Lower leg skin (tissue), 4 donors: ENCODE data around the gene MTERF2. TPM values are rescaled to one million over a fixed set of nuclear protein-coding genes. Genes with fewer than 3 reads are reported as not detected.
"Not testable (repeated sequence)": the region's sequence is repeated elsewhere in the genome, so short reads cannot be mapped to it uniquely, and the experiment has no call there.

Experiments
- DNase-seq, 2 donors: peaks; one replicate each; pipeline ENCODE4 v3.0.0-alpha.2; 2019; ENCODE audit warnings: low spot score in 2 of 2
- H3K4me3 ChIP-seq: fragments of 200-600 bp; sonication (generic); 2 replicates; pipeline ENCODE4 v1.5.1; 2017; ENCODE audit warnings: mild to moderate bottlenecking, low read depth; ENCODE audit not compliant: poor library complexity, severe bottlenecking
- CTCF ChIP-seq, 3 donors: fragments of 450-650 bp; IDR thresholded peaks; one replicate each; pipeline ENCODE4 v1.5.1; 2016; ENCODE audit warnings: antibody characterized with exemption in 3 of 3, mild to moderate bottlenecking in 3 of 3, moderate library complexity in 2 of 3
- POLR2A ChIP-seq, 2 donors: fragments of 450-650 bp; IDR thresholded peaks; one replicate each; pipeline ENCODE4 v1.6.1; 2016 to 2017; ENCODE audit warnings: antibody characterized with exemption in 2 of 2, mild to moderate bottlenecking in 1 of 2, moderate library complexity in 1 of 2
- WGBS, 2 donors: methylation state at CpG; one replicate each; pipeline ENCODE4 v1.1.5; 2018; 5-methylcytosine and 5-hydroxymethylcytosine counted together
- intact Hi-C: fragments of 100-400 bp; cut with DNase I; formaldehyde crosslinking; loops from one replicate; pipeline ENCODE4 v1.15.0; 2023; ENCODE audit warnings: low total_unique reads
- total RNA-seq, 4 donors: library from RNA; depleted of rRNA; stranded (reverse); fragments of >200 nt; gene quantifications; one replicate each; pipeline ENCODE4 v1.1.0, GENCODE V29; 2016

MTERF2 gene
- total RNA-seq, 4 donors from 2014 or later: 3.7 to 9.8 (median 8.4) TPM

GRCh38 chr12:107029081-107029480 is 42.1 kb upstream of the MTERF2 start:
- no peak for TF ChIP-seq POLR2A (IDR thresholded peaks at IDR 0.05)
- intact Hi-C loops: no loop called here
- WGBS, 2 donors: 78 to 80% methylated on average over 7 of the region's 7 CpGs
- H3K4me3 ChIP-seq: no peak overlapping the region
- DNase-seq: no peak

- no peak overlapping the region for H3K4me3 ChIP-seq
- DNase-seq: peak in 1 of 2 donors; percentile 35
- intact Hi-C loops: no loop called here
- WGBS, 2 donors: 0% methylated on average over 2 of the region's 2 CpGs
- TF ChIP-seq CTCF (IDR thresholded peaks at IDR 0.05): no peak
- TF ChIP-seq POLR2A (IDR thresholded peaks at IDR 0.05): no peak
Observed at GRCh38 chr12:107027636-107028053, 40.7 kb upstream of the MTERF2 start.

GRCh38 chr12:107026806-107027635 is 40.1 kb upstream of the MTERF2 start:
- TF ChIP-seq CTCF (IDR thresholded peaks at IDR 0.05) (no peak), POLR2A (IDR thresholded peaks at IDR 0.05) (no peak)
- intact Hi-C loops: no loop called here
- no peak overlapping the region for H3K4me3 ChIP-seq
- DNase-seq: no peak
- 38 to 41% methylated on average over 4 of the region's 4 CpGs for WGBS, 2 donors

GRCh38 chr12:107026356-107026755 is 39.4 kb upstream of the MTERF2 start:
- intact Hi-C loops, H3K4me3 ChIP-seq, DNase-seq: not testable (repeated sequence)

GRCh38 chr12:107025671-107026070 is 38.7 kb upstream of the MTERF2 start:
- intact Hi-C loops: no loop called here
- no peak overlapping the region for H3K4me3 ChIP-seq
- WGBS, 2 donors: 34 to 71% methylated on average over 1 of the region's 1 CpG
- TF ChIP-seq CTCF (IDR thresholded peaks at IDR 0.05): no peak
- TF ChIP-seq POLR2A (IDR thresholded peaks at IDR 0.05): no peak
- DNase-seq: no peak

GRCh38 chr12:107019546-107019945 is 32.6 kb upstream of the MTERF2 start:
- TF ChIP-seq CTCF (IDR thresholded peaks at IDR 0.05) (no peak), POLR2A (IDR thresholded peaks at IDR 0.05) (no peak)
- intact Hi-C loops: no loop called here
- no peak for DNase-seq
- WGBS, 2 donors: 93 to 96% methylated on average over 2 of the region's 2 CpGs
- H3K4me3 ChIP-seq: no peak overlapping the region

- TF ChIP-seq CTCF (IDR thresholded peaks at IDR 0.05) (no peak), POLR2A (IDR thresholded peaks at IDR 0.05) (no peak)
- intact Hi-C loops: no loop called here
- no peak overlapping the region for H3K4me3 ChIP-seq
- 88 to 95% methylated on average over 4 of the region's 4 CpGs for WGBS, 2 donors
- no peak for DNase-seq
Observed at GRCh38 chr12:107017042-107017441, 30.1 kb upstream of the MTERF2 start.
